ENCODE results near the gene AGK.
A peak's percentile ranks its signal among the peaks of the same experiment; 100 is the strongest.
"Not testable (repeated sequence)": the region's sequence is repeated elsewhere in the genome, so short reads cannot be mapped to it uniquely, and the experiment has no call there.

AGK gene

DNA sequence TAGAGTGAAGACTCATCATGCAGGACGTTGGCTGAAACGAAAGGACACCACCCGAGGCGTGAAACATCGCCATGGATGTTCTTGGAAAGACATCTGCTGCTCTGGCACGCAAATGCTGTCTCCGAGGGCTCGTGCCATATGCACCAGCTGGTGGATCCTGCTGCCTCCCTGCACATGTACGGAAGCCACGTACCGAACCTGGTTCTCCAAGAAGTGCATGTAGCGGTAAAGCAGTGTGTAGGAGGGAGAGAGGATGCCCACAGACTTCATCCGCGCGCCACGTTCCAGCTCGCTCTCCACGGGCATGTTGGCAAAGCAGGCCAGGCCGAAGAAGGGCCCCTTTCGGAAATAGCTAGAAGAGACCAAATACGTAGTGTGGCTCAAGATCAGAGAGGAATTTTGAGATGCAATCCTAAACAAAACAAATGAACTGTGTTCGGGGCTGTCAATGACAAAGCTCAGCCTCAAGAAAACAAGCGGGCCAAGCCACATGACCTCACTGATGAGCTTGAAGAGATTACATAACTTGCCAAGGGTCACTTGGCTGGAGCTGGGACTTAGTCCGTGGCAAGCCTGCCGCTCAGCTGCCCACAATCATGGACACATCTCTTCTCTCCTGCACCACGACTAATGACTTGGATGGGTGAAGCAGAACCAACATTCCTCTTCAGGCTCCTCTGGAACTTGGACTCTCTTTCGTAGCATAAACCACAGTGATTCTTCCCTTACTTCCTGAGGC lies 134.2 kb downstream of the AGK start:
- DNase-seq, result peak; percentile 22 to 69

DNA sequence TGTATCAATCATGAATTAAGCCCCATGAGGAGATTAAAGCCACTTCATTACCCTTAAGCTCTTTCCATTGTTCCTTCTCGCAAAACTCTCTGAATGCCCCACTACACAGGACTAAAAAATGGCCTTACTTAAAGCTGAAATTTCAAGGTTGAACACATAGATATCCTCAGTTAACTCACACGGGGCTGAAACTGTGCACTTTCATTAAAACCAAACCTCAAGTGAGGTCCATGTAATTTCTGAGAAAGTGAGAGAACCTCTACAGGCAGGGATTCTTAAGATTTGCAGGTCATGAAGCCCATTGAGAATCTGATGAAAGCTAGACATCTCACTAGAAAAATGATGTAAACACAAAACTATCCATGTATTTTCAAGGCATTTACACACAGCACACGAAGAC lies 134.9 kb downstream of the AGK start:
- DNase-seq, result peak; percentile 33 to 45

DNA sequence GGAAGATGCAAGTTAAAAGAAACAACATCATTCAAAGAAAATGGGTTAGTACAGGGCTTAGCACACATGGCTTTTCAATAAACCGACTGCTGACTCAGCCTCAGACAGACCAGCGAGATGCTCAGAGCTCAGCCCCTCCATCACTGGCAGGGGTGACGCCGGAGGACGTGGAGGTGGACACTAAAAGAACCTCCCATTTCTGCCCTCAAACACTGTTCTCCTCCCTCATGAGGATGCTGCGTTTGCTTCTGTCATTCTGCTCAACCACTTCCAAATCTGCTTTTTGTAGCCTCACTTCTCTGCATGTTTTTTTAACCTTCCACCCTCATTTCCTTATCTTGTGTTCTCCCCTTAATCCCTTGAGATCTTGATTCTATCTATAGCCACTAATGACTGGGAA lies 135.5 kb downstream of the AGK start:
- DNase-seq, result no peak

- DNase-seq, result no peak
Observed at GRCh38 chr7:141688043-141688442, 136.8 kb downstream of the AGK start.

DNA sequence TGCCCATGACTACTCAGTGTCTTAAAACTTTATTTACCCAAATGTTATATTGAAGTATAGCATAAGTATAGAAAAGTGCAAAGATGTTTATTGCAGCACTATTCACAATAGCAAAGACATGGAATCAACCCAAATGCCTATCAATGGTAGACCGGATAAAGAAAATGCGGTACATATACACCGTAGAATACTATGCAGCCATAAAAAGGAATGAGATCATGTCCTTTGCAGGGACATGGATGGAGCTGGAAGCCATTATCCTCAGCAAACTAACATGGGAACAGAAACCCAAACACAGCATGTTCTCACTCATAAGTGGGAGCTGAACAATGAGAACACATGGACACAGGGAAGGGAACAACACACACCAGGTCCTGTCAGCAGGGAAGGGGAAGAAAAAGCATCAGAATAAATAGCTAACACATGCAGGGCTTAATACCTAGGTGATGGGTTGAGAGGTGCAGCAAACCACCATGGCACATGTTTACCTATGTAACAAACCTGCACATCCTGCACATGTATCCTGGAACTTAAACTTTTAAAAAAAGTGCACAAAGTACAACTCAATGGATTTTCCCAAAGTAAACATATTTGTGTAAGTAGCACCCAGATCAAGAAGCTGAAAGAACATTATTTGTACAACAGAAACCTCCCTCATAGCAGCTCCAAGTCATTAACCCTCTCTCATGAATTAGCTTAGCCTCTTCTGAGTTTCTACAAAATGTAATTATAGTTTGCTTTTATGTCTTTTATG lies 138.0 kb downstream of the AGK start:
- not testable (repeated sequence) for DNase-seq

GRCh38 chr7:141691540-141691939 lies 140.3 kb downstream of the AGK start:
- DNase-seq, result no peak

GRCh38 chr7:141691961-141692360 lies 140.8 kb downstream of the AGK start:
- no peak for DNase-seq

GRCh38 chr7:141693082-141693481 lies 141.9 kb downstream of the AGK start:
- DNase-seq, result no peak

GRCh38 chr7:141695803-141696289 lies 144.6 kb downstream of the AGK start:
- DNase-seq, result peak in 1 of 2 experiments; percentile 4

- no peak for DNase-seq
Observed at GRCh38 chr7:141696348-141696747, 145.1 kb downstream of the AGK start.

- DNase-seq, result no peak
Observed at GRCh38 chr7:141697211-141697871, 146.1 kb downstream of the AGK start.

DNA sequence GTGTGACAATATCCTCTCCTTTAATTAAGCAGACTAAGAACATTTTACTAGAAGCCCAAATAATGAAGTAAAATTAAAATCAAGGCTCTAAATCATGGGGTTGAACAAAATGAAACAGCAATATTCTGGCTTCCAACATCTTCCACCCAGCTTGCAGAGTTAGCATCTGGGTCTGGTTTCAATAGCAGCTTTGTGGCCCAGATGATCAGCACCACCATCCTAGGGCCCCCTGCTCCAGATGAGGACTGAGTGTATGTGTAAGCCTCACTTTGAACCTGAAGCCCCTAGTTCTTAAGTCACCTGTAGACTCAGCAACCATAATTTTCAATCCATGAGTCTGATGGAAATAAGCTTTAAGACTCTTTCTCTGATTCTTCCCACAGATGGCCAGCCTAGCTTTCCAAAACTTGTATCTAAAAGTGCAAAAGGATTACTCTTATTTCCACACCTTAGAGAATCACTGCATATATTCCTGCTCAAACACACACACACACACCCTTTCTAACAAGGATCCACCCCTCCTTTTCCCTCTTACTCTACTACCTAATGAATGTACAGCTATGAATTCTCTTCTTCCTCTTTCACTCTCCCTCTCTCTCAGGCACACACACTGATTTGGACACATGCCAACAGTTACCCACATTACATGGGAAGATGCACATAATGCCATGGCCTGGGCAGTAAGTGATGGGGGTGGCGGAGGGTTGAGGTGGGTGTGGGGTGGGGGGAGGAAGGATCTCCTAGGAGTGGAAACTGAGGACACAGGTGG lies 147.2 kb downstream of the AGK start:
- DNase-seq, result no peak

DNA sequence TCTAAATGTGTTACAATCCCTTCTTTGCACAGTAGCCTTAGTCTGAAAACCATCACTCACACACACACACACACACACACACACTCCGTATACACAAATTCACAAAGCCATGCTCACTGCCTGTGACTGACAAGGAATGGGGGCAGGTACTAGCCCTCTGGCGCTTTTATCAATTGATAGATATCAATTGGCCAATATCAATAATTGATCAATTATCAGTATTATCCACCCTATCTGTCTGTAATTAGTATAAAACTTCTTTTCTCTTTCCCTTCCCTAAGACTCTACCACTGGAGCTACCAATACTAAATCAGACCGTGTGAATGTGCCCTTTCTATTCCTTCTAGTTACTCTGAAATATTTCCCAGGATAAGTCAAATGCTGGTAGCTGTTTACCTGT lies 148.7 kb downstream of the AGK start:
- no peak for DNase-seq

GRCh38 chr7:141700296-141700847 lies 149.2 kb downstream of the AGK start:
- no peak for DNase-seq

- DNase-seq, result peak; percentile 19 to 50
Observed at GRCh38 chr7:141700848-141701371, 149.7 kb downstream of the AGK start.

DNA sequence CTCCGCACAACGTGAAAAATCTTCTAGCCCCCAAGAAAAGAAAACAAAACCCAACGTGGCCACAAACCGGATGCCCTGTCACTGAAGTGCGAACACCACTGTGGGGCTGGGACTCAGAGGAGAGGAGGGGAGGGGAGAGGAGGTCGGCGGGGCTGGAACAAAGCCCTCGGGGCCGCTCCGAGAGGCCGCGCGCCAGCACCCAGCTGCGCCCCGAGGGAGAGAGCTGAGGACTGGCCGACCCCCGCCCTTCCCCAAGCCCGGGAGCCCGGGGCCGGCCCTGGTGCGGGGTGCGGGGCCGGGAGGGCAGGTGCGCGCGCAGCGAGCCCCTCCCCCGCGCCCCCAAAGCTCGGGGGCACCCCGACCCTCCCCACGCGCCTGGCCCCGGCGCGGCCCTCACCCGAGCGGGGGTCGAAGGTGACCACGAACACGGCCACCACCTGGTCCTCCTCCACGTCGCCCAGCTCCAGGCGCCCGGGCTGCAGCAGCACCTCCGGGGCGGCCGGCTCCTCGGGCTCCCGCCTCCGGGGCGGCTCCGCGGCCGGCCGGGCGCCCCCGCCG lies 150.4 kb downstream of the AGK start:
- peak; percentile 36 to 55 for DNase-seq

DNA sequence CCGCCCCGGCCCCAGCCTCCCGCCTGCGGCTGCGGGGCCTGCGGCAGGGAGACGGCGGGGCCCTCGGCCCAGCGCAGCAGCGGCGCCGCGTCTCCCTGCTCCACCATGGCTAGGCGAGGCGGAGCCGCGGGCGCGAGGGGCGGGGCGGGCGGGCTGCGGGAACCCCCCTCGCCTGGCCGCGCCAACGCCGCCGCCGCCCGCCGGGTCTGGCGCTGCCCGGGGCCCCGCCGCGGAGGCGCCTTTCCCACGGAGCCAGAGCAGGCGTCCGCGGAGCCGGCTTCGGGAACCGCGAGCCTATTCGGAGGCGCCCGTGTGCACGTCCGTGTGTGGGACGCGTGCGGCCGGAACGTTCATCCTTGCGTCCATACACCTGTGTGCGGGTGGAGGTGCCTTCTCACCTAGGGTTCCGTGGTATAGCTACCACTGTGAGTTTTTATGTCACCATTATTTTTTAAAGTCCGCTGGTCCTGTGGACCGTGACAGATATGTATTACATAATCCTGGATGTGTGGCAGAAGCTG lies 150.9 kb downstream of the AGK start, which contains the start of gene DENND11:
Gene DENND11 (minus strand): TSS at position 120 of the 521 bp plus-strand sequence. CDS start 13 bp downstream, at position 107.
- peak; percentile 3 to 40 for DNase-seq

GRCh38 chr7:141702892-141703291 lies 151.7 kb downstream of the AGK start:
- no peak for DNase-seq

- no peak for DNase-seq
Observed at GRCh38 chr7:141704112-141704511, 152.9 kb downstream of the AGK start.

- DNase-seq, result no peak
Observed at GRCh38 chr7:141704741-141705140, 153.5 kb downstream of the AGK start.
